HCT116 (cell line): ENCODE results near the gene CYP2E1. TPM values are rescaled to one million over a fixed set of nuclear protein-coding genes. Genes with fewer than 3 reads are reported as not detected.

ENCODE experiments used
- ATAC-seq: fragments of 200-7000 bp; cut with Tn5 transposase; 2 replicates; pipeline ENCODE4 v1.9.1; 2020; ENCODE audit warnings: mild to moderate bottlenecking, moderate library complexity
- BruUV-seq: library from RNA; stranded (reverse); fragments of 400-500 nt; replicated peaks from 2 replicates; lab custom pipeline; 2021; lab: Mats Ljungman, UMichigan
- CTCF ChIA-PET: fragments of 300-600 bp; sonication (Branson Sonifier 250); formaldehyde crosslinking; loops from one replicate; lab custom pipeline; 2021; ENCODE audit warnings: antibody characterized with exemption; lab: Charles Lee
- POLR2A ChIA-PET: fragments of 300-600, 350-600 bp; sonication (Branson Sonifier 250); formaldehyde crosslinking; loops from one replicate; lab custom pipeline; 2021; ENCODE audit warnings: antibody characterized with exemption; lab: Charles Lee
- RAD21 ChIA-PET, 2 experiments: fragments of 300-600 bp; sonication (Branson Sonifier 250); formaldehyde crosslinking; loops; one replicate each; lab custom pipeline; 2023; ENCODE audit warnings: low total read pairs in 2 of 2; ENCODE audit not compliant: uncharacterized antibody in 2 of 2, unreplicated experiment in 2 of 2, low non-redundant PET in 1 of 2; lab: Charles Lee
- DNase-seq: peaks from one replicate; pipeline ENCODE4 v3.0.0-alpha.2; 2010; ENCODE audit warnings: low read depth, low spot score
- H2AFZ ChIP-seq: fragments of 200-600 bp; shearing (Covaris generic), sonication (generic); 2 replicates; pipeline ENCODE4 v1.6.1; 2017; ENCODE audit warnings: low read depth, mixed run types, mixed read lengths, antibody characterized with exemption, low read length; ENCODE audit not compliant: poor library complexity, severe bottlenecking
- H3K27ac ChIP-seq: 2 replicates; pipeline ENCODE4 v1.5.1; 2012; ENCODE audit warnings: low read depth, low read length
- H3K27me3 ChIP-seq: fragments of 200-600 bp; sonication (generic); 2 replicates; pipeline ENCODE4 v1.6.1; 2016; ENCODE audit warnings: mixed run types, low read length, mixed read lengths; ENCODE audit not compliant: insufficient read depth
- H3K36me3 ChIP-seq, 2 experiments: fragments of 200-500 bp in 1 of 2; fragments of 200-600 bp in 1 of 2; sonication (Bioruptor generic) in 1 of 2; sonication (generic) in 1 of 2; 2 replicates each; pipeline versions ENCODE4 v1.5.1 to v1.6.1; 2014 to 2016; ENCODE audit warnings: low read length in 2 of 2, inconsistent platforms in 1 of 2, mixed read lengths in 1 of 2, mixed run types in 1 of 2; ENCODE audit not compliant: insufficient read depth in 2 of 2, control insufficient read depth in 1 of 2
- H3K4me1 ChIP-seq, 2 experiments: fragments of 200-600 bp in 1 of 2; sonication (generic) in 1 of 2; 2 replicates each; pipeline versions ENCODE4 v1.5.1 to v1.6.1; 2012 to 2017; ENCODE audit warnings: low read length in 2 of 2, inconsistent platforms in 1 of 2, mild to moderate bottlenecking in 1 of 2, mixed read lengths in 1 of 2, mixed run types in 1 of 2, moderate library complexity in 1 of 2; ENCODE audit not compliant: insufficient read depth in 2 of 2, control insufficient read depth in 1 of 2
- H3K4me2 ChIP-seq: fragments of 200-600 bp; sonication (generic); 2 replicates; pipeline ENCODE4 v1.6.1; 2017; ENCODE audit warnings: mixed run types, low read length, mixed read lengths
- H3K4me3 ChIP-seq, 2 experiments: fragments of 200-600 bp in 1 of 2; sonication (generic) in 1 of 2; replicated peaks in 1 of 2; 2 replicates each; pipeline ENCODE4 v1.5.1; 2011 to 2016; ENCODE audit warnings: low read length in 2 of 2, control low read depth in 1 of 2, low read depth in 1 of 2, mild to moderate bottlenecking in 1 of 2, mixed read lengths in 1 of 2, mixed run types in 1 of 2
- H3K79me2 ChIP-seq: fragments of 200-600 bp; sonication (generic); 2 replicates; pipeline ENCODE4 v1.6.1; 2017; ENCODE audit warnings: mild to moderate bottlenecking, mixed run types, low read length, moderate library complexity, mixed read lengths; ENCODE audit not compliant: insufficient read depth
- H3K9ac ChIP-seq: fragments of 200-600 bp; sonication (generic); 2 replicates; pipeline ENCODE4 v1.6.1; 2016; ENCODE audit warnings: low read length, mixed read lengths
- H3K9me2 ChIP-seq: fragments of 200-600 bp; sonication (generic), shearing (Covaris generic); 2 replicates; pipeline ENCODE4 v1.6.1; 2017; ENCODE audit warnings: mixed run types, mild to moderate bottlenecking, moderate library complexity; ENCODE audit not compliant: insufficient read depth
- H3K9me3 ChIP-seq, 2 experiments: fragments of 200-500 bp in 1 of 2; fragments of 200-600 bp in 1 of 2; sonication (Bioruptor generic) in 1 of 2; sonication (generic) in 1 of 2; 2 replicates each; pipeline ENCODE4 v1.6.1; 2014 to 2017; ENCODE audit warnings: low read length in 2 of 2, mixed read lengths in 2 of 2, inconsistent platforms in 1 of 2, low read depth in 1 of 2, mild to moderate bottlenecking in 1 of 2, mixed run types in 1 of 2, moderate library complexity in 1 of 2; ENCODE audit not compliant: control insufficient read depth in 1 of 2, insufficient read depth in 1 of 2
- H4K20me1 ChIP-seq: fragments of 200-600 bp; sonication (generic), shearing (Covaris generic); 2 replicates; pipeline ENCODE4 v1.6.1; 2017; ENCODE audit warnings: mixed run types, mild to moderate bottlenecking, moderate library complexity; ENCODE audit not compliant: insufficient read depth
- CBX3 ChIP-seq: IDR thresholded peaks from 2 replicates; pipeline ENCODE4 v1.6.1; 2012; ENCODE audit warnings: low read depth
- CEBPB ChIP-seq: IDR thresholded peaks from 2 replicates; pipeline ENCODE4 v1.6.1; 2012; ENCODE audit warnings: low read depth
- EGR1 ChIP-seq: IDR thresholded peaks from 2 replicates; pipeline ENCODE4 v1.6.1; 2012; ENCODE audit warnings: low read depth
- ELF1 ChIP-seq: IDR thresholded peaks from 2 replicates; pipeline ENCODE4 v1.6.1; 2012; ENCODE audit warnings: low read depth, borderline replicate concordance
- EZH2 ChIP-seq: fragments of 200-600 bp; sonication (generic); IDR thresholded peaks from 2 replicates; pipeline ENCODE4 v1.6.1; 2017; ENCODE audit warnings: antibody characterized with exemption, mixed run types
- EZH2phosphoT487 ChIP-seq: fragments of 200-600 bp; IDR thresholded peaks from 2 replicates; pipeline ENCODE4 v1.6.1; 2018; ENCODE audit warnings: antibody characterized with exemption, borderline replicate concordance
- JUND ChIP-seq: IDR thresholded peaks from 2 replicates; pipeline ENCODE4 v1.6.1; 2012
- POLR2A ChIP-seq: IDR thresholded peaks from 2 replicates; pipeline ENCODE4 v1.7.0; 2011; ENCODE audit warnings: borderline replicate concordance; ENCODE audit not compliant: insufficient read depth, insufficient read length; ENCODE audit errors: extremely low read depth
- POLR2AphosphoS5 ChIP-seq: IDR thresholded peaks from 2 replicates; pipeline ENCODE4 v1.6.1; 2011; ENCODE audit warnings: mild to moderate bottlenecking, low read depth, low read length, moderate library complexity
- RAD21 ChIP-seq: IDR thresholded peaks from 2 replicates; pipeline ENCODE4 v1.6.1; 2012; ENCODE audit warnings: low read depth, mild to moderate bottlenecking
- SIN3A ChIP-seq: IDR thresholded peaks from 2 replicates; pipeline ENCODE4 v1.6.1; 2012; ENCODE audit warnings: low read depth
- SP1 ChIP-seq: IDR thresholded peaks from 2 replicates; pipeline ENCODE4 v1.6.1; 2012; ENCODE audit warnings: low read depth
- TCF7L2 ChIP-seq: IDR thresholded peaks from 2 replicates; pipeline ENCODE4 v1.7.0; 2011; ENCODE audit warnings: borderline replicate concordance, inconsistent platforms; ENCODE audit not compliant: insufficient read depth, insufficient read length; ENCODE audit errors: extremely low read depth
- YY1 ChIP-seq: IDR thresholded peaks from 2 replicates; pipeline ENCODE4 v1.6.1; 2011; ENCODE audit warnings: low read length, low read depth, moderate library complexity, mild to moderate bottlenecking; ENCODE audit not compliant: insufficient replicate concordance; ENCODE audit errors: extremely low read depth
- ZFX ChIP-seq: fragments of 450-650 bp; IDR thresholded peaks from 2 replicates; pipeline ENCODE4 v1.6.1; 2017
- ZNF274 ChIP-seq: fragments of 200-500 bp; sonication (Bioruptor generic); IDR thresholded peaks from 2 replicates; pipeline ENCODE4 v1.6.1; 2014; ENCODE audit warnings: mild to moderate bottlenecking, low read depth, low read length, inconsistent platforms
- intact Hi-C: fragments of 100-400 bp; cut with micrococcal nuclease; formaldehyde crosslinking; loops from 2 replicates; pipeline ENCODE4 v1.10.0; 2022
- total RNA-seq: library from RNA; stranded (reverse); gene quantifications from one replicate; pipeline ENCODE4 v1.2.1, GENCODE V29; 2021; ENCODE audit not compliant: unreplicated experiment
- TF ChIP-seq, protein P1 (sequence below): IDR thresholded peaks from 2 replicates; pipeline ENCODE4 v1.6.1; 2012
- TF ChIP-seq, protein P2 (sequence below): IDR thresholded peaks from 2 replicates; pipeline ENCODE4 v1.6.1; 2012; ENCODE audit warnings: low read depth
- TF ChIP-seq, protein P3 (sequence below): IDR thresholded peaks from 2 replicates; pipeline ENCODE4 v1.6.1; 2011; ENCODE audit warnings: mild to moderate bottlenecking, low read length, moderate library complexity; ENCODE audit not compliant: insufficient replicate concordance; ENCODE audit errors: extremely low read depth
- TF ChIP-seq, protein P4 (sequence below): IDR thresholded peaks from 2 replicates; pipeline ENCODE4 v1.6.1; 2012

The CYP2E1 gene
- total RNA-seq, 1 experiment from 2014 or later, result 1.5 TPM

- no peaks in the 10 kb centered on the region for H3K9me3 ChIP-seq
- no peaks in the 10 kb centered on the region for H3K36me3 ChIP-seq
- ATAC-seq (no peak), DNase-seq (no peak)
- CTCF ChIA-PET, result no interaction called here
- BruUV-seq, result no TSS peak
- no peak overlapping the region for H3K4me3 ChIP-seq
- no peak overlapping the region for H3K27ac ChIP-seq
- no peaks in the 10 kb centered on the region for H3K79me2 ChIP-seq
- no peaks in the 10 kb centered on the region for H4K20me1 ChIP-seq
- TF ChIP-seq POLR2AphosphoS5 (no peak), ZFX (no peak), EGR1 (no peak), SIN3A (no peak), ZNF274 (no peak), TCF7L2 (no peak), ELF1 (no peak), CEBPB (no peak), POLR2A (no peak), EZH2 (no peak), EZH2phosphoT487 (no peak), YY1 (no peak), SP1 (no peak), CBX3 (no peak), JUND (no peak), RAD21 (no peak)
- TF ChIP-seq, protein P1, sequence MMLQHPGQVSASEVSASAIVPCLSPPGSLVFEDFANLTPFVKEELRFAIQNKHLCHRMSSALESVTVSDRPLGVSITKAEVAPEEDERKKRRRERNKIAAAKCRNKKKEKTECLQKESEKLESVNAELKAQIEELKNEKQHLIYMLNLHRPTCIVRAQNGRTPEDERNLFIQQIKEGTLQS, result no peak
- TF ChIP-seq, protein P2, sequence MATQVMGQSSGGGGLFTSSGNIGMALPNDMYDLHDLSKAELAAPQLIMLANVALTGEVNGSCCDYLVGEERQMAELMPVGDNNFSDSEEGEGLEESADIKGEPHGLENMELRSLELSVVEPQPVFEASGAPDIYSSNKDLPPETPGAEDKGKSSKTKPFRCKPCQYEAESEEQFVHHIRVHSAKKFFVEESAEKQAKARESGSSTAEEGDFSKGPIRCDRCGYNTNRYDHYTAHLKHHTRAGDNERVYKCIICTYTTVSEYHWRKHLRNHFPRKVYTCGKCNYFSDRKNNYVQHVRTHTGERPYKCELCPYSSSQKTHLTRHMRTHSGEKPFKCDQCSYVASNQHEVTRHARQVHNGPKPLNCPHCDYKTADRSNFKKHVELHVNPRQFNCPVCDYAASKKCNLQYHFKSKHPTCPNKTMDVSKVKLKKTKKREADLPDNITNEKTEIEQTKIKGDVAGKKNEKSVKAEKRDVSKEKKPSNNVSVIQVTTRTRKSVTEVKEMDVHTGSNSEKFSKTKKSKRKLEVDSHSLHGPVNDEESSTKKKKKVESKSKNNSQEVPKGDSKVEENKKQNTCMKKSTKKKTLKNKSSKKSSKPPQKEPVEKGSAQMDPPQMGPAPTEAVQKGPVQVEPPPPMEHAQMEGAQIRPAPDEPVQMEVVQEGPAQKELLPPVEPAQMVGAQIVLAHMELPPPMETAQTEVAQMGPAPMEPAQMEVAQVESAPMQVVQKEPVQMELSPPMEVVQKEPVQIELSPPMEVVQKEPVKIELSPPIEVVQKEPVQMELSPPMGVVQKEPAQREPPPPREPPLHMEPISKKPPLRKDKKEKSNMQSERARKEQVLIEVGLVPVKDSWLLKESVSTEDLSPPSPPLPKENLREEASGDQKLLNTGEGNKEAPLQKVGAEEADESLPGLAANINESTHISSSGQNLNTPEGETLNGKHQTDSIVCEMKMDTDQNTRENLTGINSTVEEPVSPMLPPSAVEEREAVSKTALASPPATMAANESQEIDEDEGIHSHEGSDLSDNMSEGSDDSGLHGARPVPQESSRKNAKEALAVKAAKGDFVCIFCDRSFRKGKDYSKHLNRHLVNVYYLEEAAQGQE, result no peak
- TF ChIP-seq, protein P3, sequence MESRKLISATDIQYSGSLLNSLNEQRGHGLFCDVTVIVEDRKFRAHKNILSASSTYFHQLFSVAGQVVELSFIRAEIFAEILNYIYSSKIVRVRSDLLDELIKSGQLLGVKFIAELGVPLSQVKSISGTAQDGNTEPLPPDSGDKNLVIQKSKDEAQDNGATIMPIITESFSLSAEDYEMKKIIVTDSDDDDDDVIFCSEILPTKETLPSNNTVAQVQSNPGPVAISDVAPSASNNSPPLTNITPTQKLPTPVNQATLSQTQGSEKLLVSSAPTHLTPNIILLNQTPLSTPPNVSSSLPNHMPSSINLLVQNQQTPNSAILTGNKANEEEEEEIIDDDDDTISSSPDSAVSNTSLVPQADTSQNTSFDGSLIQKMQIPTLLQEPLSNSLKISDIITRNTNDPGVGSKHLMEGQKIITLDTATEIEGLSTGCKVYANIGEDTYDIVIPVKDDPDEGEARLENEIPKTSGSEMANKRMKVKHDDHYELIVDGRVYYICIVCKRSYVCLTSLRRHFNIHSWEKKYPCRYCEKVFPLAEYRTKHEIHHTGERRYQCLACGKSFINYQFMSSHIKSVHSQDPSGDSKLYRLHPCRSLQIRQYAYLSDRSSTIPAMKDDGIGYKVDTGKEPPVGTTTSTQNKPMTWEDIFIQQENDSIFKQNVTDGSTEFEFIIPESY, result no peak
- TF ChIP-seq, protein P4, sequence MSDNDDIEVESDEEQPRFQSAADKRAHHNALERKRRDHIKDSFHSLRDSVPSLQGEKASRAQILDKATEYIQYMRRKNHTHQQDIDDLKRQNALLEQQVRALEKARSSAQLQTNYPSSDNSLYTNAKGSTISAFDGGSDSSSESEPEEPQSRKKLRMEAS, result no peak
- H3K9me2 ChIP-seq, result no peaks in the 10 kb centered on the region
- no peak overlapping the region for H3K4me2 ChIP-seq
- RAD21 ChIA-PET, result no interaction called here
- POLR2A ChIA-PET, result no interaction called here
- no peak overlapping the region for H2AFZ ChIP-seq
- no peak overlapping the region for H3K9ac ChIP-seq
- peaks cover 0 to 9% of the 10 kb centered on the region in 2 experiments; a peak in 2 of 4 replicates for H3K4me1 ChIP-seq
- intact Hi-C loops, result no loop called here
- H3K27me3 ChIP-seq, result no peaks in the 10 kb centered on the region
Measured at GRCh38 chr10:133528296-133528844, 1.2 kb downstream of the CYP2E1 start.
